NCI-H82 (cell line): ENCODE measurements around the gene TUBB3.
A peak's percentile ranks its signal among the peaks of the same experiment; 100 is the strongest.
"Not testable (repeated sequence)": the region's sequence is repeated elsewhere in the genome, so short reads cannot be mapped to it uniquely, and the experiment has no call there.

Experiments used
- DNase-seq: peaks from one replicate; lab custom pipeline; 2025; lab: John Stamatoyannopoulos, UW

Gene TUBB3

GRCh38 chr16:89965447-89966225, 42.5 kb downstream of the TUBB3 start:
- no peak for DNase-seq

- DNase-seq: no peak
These were observed 43.6 kb downstream of the TUBB3 start for GRCh38 chr16:89966756-89967155.

- not testable (repeated sequence) for DNase-seq
These were observed 44.3 kb downstream of the TUBB3 start for GRCh38 chr16:89967436-89967835.

GRCh38 chr16:89968074-89968473, 44.9 kb downstream of the TUBB3 start:
- DNase-seq: not testable (repeated sequence)

- no peak for DNase-seq
These were observed 46.7 kb downstream of the TUBB3 start for GRCh38 chr16:89969741-89970410.

GRCh38 chr16:89971495-89972243, 48.5 kb downstream of the TUBB3 start:
- no peak for DNase-seq

- peak; percentile 95 for DNase-seq
These were observed 49.4 kb downstream of the TUBB3 start for GRCh38 chr16:89972244-89973234.

GRCh38 chr16:89973235-89973634, 50.1 kb downstream of the TUBB3 start:
- DNase-seq: no peak

- DNase-seq: no peak
These were observed 50.7 kb downstream of the TUBB3 start for GRCh38 chr16:89973654-89974335.

GRCh38 chr16:89974870-89975269, 51.7 kb downstream of the TUBB3 start:
- no peak for DNase-seq

- DNase-seq: no peak
These were observed 58.3 kb downstream of the TUBB3 start for GRCh38 chr16:89981414-89981813.

GRCh38 chr16:89982318-89982717, 59.2 kb downstream of the TUBB3 start:
- DNase-seq: no peak

- DNase-seq: no peak
These were observed 60.4 kb downstream of the TUBB3 start for GRCh38 chr16:89983536-89983935.

GRCh38 chr16:89984216-89984615, 61.1 kb downstream of the TUBB3 start:
- DNase-seq: no peak

GRCh38 chr16:89985219-89985618, 62.1 kb downstream of the TUBB3 start:
- DNase-seq: no peak
